Endothelial cell (in vitro differentiated cells): Measurements from ENCODE around the gene TMEM121B. TPM values are rescaled to one million over a fixed set of nuclear protein-coding genes. Genes with fewer than 3 reads are reported as not detected.

Experiments used
- DNase-seq: peaks from one replicate; pipeline ENCODE4 v3.0.0; 2021; ENCODE audit warnings: low spot score
- H3K27ac Mint-ChIP-seq: one replicate; pipeline ENCODE4 v1.8.0; 2021; ENCODE audit warnings: mixed read lengths, inconsistent platforms; ENCODE audit not compliant: unreplicated experiment
- H3K27me3 Mint-ChIP-seq: one replicate; pipeline ENCODE4 v1.8.0; 2021; ENCODE audit warnings: mild to moderate bottlenecking, moderate library complexity, mixed read lengths, inconsistent platforms; ENCODE audit not compliant: unreplicated experiment
- H3K36me3 Mint-ChIP-seq: one replicate; pipeline ENCODE4 v1.8.0; 2021; ENCODE audit warnings: mild to moderate bottlenecking, low read depth, mixed read lengths, inconsistent platforms; ENCODE audit not compliant: unreplicated experiment
- H3K4me1 Mint-ChIP-seq: one replicate; pipeline ENCODE4 v1.8.0; 2021; ENCODE audit warnings: mild to moderate bottlenecking, mixed read lengths, inconsistent platforms; ENCODE audit not compliant: unreplicated experiment
- H3K4me3 Mint-ChIP-seq: one replicate; pipeline ENCODE4 v1.8.0; 2021; ENCODE audit warnings: mild to moderate bottlenecking, mixed read lengths, inconsistent platforms; ENCODE audit not compliant: unreplicated experiment
- H3K9me3 Mint-ChIP-seq: one replicate; pipeline ENCODE4 v1.8.0; 2021; ENCODE audit warnings: mixed read lengths, inconsistent platforms; ENCODE audit not compliant: unreplicated experiment
- CTCF ChIP-seq: fragments of 200-600 bp; sonication (generic); IDR thresholded peaks from one replicate; pipeline ENCODE4 v1.5.0; 2021; ENCODE audit warnings: antibody characterized with exemption; ENCODE audit not compliant: unreplicated experiment
- total RNA-seq: library from RNA; stranded (reverse); fragmentation: NEBNext Ultra II Directional; extraction: Animal tissue kit (Norgen Biotek cat#: 25700); gene quantifications from one replicate; pipeline ENCODE4 v1.2.1, GENCODE V29; 2021; ENCODE audit not compliant: unreplicated experiment

The TMEM121B gene
- total RNA-seq, 1 donor from 2014 or later, result 62.2 TPM

- H3K36me3 Mint-ChIP-seq, result peaks cover 7% of the 10 kb centered on the region
- no peaks in the 10 kb centered on the region for H3K9me3 Mint-ChIP-seq
- DNase-seq, result no peak
- peaks cover 33% of the 10 kb centered on the region for H3K4me1 Mint-ChIP-seq
- peak overlapping the region; percentile 96 for H3K4me3 Mint-ChIP-seq
- H3K27ac Mint-ChIP-seq, result peak overlapping the region; percentile 83
- peaks cover 15% of the 10 kb centered on the region for H3K27me3 Mint-ChIP-seq
- TF ChIP-seq CTCF, result no peak
Measured at GRCh38 chr22:17085277-17086181, 35.6 kb downstream of the TMEM121B start.

- Mint-ChIP-seq H3K4me3 (peak within 1 kb of the TSS; percentile 96), H3K36me3 (peaks cover 7% of the 10 kb centered on the region), H3K27me3 (peaks cover 14% of the 10 kb centered on the region), H3K4me1 (peaks cover 29% of the 10 kb centered on the region), H3K27ac (peak within 1 kb of the TSS; percentile 84), H3K9me3 (no peaks in the 10 kb centered on the region)
- DNase-seq, result peak; percentile 86
- TF ChIP-seq CTCF, result no peak
Measured at GRCh38 chr22:17084554-17085276, 36.4 kb downstream of the TMEM121B start, which contains the start of gene IL17RA. TSS of gene IL17RA (plus strand) at chr22:17085000. CDS start at chr22:17085092, 92 bp downstream.

- peaks cover 7% of the 10 kb centered on the region for H3K36me3 Mint-ChIP-seq
- H3K9me3 Mint-ChIP-seq, result no peaks in the 10 kb centered on the region
- H3K4me1 Mint-ChIP-seq, result peaks cover 28% of the 10 kb centered on the region
- peak overlapping the region; percentile 84 for H3K27ac Mint-ChIP-seq
- no peak for TF ChIP-seq CTCF
- DNase-seq, result no peak
- H3K4me3 Mint-ChIP-seq, result peak overlapping the region; percentile 95
- H3K27me3 Mint-ChIP-seq, result peaks cover 14% of the 10 kb centered on the region
Measured at GRCh38 chr22:17083811-17084441, 37.2 kb downstream of the TMEM121B start.

GRCh38 chr22:17083255-17083654 lies 37.9 kb downstream of the TMEM121B start:
- no peak for DNase-seq
- peak overlapping the region; percentile 52 for H3K27ac Mint-ChIP-seq
- no peak for TF ChIP-seq CTCF

More at GRCh38 chr22:17083255-17083654, 37.9 kb downstream of the TMEM121B start:
- H3K27me3 Mint-ChIP-seq, result peaks cover 14% of the 10 kb centered on the region
- H3K36me3 Mint-ChIP-seq, result peaks cover 7% of the 10 kb centered on the region
- peak overlapping the region; percentile 86 for H3K4me3 Mint-ChIP-seq
- H3K4me1 Mint-ChIP-seq, result peaks cover 28% of the 10 kb centered on the region
- H3K9me3 Mint-ChIP-seq, result no peaks in the 10 kb centered on the region
